ENCODE measurements around the gene KIRREL3.
A peak's percentile ranks its signal among the peaks of the same experiment; 100 is the strongest.

Gene KIRREL3

GRCh38 chr11:126732981-126733380 is 267.6 kb downstream of the KIRREL3 start:
- no peak for DNase-seq

GRCh38 chr11:126731576-126732142 is 268.9 kb downstream of the KIRREL3 start:
- DNase-seq, result no peak

GRCh38 chr11:126727381-126727780 is 273.2 kb downstream of the KIRREL3 start:
- no peak for DNase-seq

- no peak for DNase-seq
Measured at GRCh38 chr11:126725521-126725920, 275.0 kb downstream of the KIRREL3 start.

GRCh38 chr11:126725043-126725442 is 275.5 kb downstream of the KIRREL3 start:
- DNase-seq, result no peak

DNA sequence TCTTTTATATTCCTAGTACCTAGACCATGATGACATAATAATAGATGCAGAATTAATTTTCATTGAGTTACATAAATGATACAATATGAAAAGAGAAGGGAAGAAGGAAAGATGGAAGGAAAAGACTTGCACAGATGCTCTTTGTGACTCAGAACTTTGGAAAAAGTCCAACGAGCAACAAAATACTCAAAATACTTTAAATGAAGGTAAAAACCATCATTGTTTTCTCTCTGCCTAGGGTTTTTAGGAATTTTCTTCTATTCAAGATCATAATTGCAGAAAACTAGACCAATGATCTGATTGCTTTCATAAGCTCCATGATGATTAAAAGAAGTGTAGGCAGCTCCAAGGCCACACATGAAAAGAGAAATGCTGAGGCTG is 276.9 kb downstream of the KIRREL3 start:
- no peak for DNase-seq

DNA sequence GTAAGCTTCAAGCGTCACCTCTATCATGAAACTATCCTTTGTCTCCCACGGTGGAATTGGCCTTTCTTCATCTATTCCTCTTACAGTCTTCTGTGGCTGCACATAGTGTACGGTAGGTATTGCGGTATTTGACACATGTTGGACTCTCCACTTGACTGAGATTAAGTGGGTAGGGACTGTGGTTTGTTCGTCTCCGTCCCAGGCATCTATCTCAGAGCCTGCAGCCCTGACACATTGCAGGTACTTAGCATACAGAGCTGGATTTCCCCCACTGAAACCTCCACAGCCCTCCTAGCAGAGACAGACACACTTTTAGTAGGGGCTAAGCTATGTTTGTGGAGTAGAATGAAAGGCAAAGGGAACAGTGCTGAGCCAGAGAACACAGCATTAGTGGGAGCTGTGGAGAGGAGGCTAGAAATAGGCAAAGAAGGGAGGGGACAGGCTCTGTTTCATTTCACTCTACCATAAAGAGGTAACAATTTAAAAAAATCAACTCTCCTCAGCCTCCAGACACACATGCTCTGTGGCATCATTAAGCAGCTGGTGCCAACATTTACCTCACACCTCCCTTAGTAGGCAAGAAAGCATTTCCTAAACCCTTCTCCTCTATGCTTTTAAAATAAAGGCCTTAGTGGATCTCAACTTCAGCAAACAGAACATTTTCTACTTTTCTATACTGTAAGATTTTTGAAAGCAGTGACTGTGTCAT is 277.5 kb downstream of the KIRREL3 start:
- DNase-seq, result no peak

DNA sequence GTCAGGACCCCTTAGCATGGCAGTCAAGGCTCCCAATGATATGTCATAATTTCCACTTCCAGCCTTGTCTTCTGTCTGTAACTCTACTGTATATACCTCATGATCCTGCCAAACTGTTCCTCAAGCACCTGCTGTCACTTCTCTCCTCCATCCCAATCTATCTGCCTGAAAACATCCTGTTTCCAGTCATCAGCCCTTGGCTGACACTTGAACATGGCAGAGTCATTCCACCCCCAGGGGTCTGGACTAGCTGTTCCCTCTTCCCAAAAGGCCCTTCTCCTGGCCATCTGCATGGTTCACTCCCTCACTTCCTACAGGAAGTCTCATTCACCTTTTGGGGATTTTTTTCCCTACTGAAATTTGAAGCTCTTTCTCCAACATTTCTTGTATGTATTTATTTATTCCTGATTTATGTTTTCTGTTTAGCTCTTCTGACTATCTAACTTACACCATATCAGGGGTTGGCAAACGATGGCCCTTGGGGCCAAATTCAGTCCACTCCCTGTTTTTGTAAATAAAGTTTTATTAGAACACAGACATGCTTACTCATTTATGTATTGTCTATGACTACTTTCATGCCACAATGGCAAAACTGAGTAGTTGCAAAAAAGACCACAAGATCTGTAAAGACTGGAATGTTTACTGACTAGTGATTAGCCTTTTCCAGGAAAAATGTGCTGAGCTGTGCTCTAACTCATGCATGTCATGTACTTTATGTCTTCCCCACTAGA is 278.4 kb downstream of the KIRREL3 start:
- DNase-seq, result no peak

GRCh38 chr11:126720539-126721235 is 279.9 kb downstream of the KIRREL3 start:
- DNase-seq, result no peak

- no peak for DNase-seq
Measured at GRCh38 chr11:126719740-126720139, 280.8 kb downstream of the KIRREL3 start.

DNA sequence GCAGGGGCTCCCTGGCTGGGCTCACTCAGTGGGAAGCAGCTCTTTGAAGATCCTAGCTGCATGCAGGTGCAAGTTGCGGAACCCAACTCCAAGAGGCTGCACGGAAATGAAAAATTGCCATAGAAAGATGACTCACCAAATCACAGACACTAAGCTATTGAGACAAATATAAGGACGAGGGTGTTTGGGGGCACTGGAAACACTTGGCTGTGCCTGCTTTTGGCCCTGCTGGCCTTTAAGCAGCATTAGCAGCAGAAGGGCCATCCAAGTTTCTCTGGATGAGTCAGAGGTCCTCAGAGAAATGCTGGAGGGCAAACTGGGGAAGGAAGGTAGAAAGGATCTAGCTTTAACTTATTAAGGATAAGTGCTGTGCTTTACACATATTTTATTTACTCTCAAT is 282.3 kb downstream of the KIRREL3 start:
- DNase-seq, result no peak

DNA sequence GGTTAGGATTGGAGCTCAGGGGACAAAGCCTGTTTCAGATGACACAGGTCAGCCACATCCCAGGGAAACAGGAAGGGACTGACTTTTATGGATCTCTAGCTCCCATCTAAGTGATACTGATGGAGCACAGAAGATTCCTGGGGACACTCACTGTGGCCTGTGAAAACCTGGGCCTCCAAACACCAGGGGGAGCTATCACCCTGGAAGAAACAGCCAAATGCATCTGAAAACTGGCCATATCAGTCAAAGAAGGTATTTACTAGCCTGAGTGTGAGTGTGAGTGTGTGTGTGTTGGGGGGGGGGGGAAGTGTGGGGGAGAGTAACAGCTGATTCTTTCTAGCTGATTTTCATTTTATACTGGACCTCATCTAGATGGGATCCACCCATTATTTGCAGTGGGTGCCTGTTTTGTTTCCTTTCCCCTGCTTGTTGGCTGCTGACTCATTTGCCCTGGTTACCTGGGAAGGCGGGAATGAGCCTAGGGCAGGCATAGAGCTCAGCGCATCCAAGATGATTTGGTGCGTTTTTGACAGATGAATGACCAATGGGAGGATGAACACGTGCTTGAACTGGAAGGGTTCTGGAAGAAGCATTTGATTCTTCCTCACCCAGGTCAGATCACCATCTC is 284.0 kb downstream of the KIRREL3 start:
- DNase-seq, result peak; percentile 9 to 10

GRCh38 chr11:126713806-126714205 is 286.8 kb downstream of the KIRREL3 start:
- DNase-seq, result no peak

DNA sequence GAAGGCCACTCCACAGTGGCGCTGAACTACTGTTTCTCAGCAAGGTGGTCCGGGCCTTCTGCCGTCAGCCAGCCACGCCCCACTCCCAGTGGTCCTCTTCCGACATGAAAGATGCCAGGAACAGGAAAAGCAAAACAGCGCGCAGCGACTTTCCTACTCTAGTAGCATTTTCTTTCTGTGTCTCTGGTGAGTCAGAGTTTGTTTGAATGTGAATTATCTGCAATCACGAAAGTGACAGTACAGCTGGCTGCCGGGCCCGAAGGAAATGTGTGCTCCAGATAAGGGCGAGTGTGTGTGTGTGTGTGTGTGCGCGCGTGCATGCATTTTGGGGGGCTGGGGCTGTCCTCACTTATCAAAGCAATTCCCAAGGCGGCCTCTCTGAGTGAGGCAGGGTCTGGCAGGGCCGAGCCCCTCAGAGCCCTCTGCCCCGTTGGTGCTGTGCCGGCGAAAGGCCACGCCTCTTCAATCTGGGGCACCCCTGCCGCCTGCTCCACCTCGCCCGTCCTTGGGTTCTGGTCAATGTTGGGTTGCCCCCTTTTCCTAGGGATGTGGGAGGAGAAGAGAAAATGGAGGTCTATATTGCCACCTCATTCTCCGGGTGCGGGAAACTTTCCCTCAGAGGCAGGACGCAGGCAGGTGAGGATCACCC is 288.5 kb downstream of the KIRREL3 start:
- no peak for DNase-seq

GRCh38 chr11:126710804-126711399 is 289.7 kb downstream of the KIRREL3 start:
- DNase-seq, result no peak

DNA sequence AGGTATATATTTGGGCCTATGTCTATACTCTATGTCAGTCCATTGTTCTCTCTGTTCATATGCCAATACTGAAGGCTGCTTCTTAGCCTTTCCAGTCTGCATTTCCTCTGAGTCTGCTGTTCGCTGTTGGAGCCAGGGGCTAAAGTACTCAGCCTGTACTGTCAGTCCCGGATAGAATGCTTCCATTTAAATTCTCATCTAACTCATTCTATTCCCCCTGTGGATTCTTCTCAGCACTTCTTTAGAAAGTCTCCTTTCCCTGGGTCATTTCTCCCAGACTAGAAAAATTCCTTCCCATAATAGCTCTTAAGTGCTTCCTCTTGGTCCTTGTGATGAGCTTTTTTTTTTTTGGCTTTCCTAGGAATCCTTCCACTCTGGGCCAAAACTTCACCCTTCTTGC is 293.1 kb downstream of the KIRREL3 start:
- DNase-seq, result no peak

GRCh38 chr11:126704096-126704495 is 296.5 kb downstream of the KIRREL3 start:
- DNase-seq, result no peak

- DNase-seq, result no peak
Measured at GRCh38 chr11:126703662-126704061, 296.9 kb downstream of the KIRREL3 start.

DNA sequence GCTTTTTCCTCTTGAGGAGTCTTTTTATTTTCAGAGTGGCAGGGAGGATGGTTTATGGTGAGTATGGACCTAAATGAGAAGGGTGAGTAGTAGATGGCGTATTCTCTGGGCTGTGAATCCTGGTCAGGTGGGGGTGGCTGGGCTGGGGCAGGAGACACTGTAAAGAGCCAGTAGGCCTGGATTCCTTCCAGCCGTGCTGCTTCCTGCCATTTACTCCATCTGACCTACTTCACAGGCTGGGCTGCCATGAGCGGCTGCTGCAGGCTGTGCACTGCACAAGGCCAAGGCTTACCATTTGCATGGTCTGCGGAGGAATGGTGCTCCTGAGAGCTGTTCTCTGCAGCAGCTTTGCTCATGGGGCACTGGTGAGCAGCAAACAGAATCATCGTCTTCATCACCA is 297.6 kb downstream of the KIRREL3 start:
- DNase-seq, result no peak

GRCh38 chr11:126702165-126702720 is 298.3 kb downstream of the KIRREL3 start:
- DNase-seq, result no peak

- DNase-seq, result no peak
Measured at GRCh38 chr11:126701520-126701897, 299.1 kb downstream of the KIRREL3 start.

All from AML-193 (cell line).